Tibial artery (tissue), 4 donors: Measurements from ENCODE around the gene MRPS17.
A peak's percentile ranks its signal among the peaks of the same experiment; 100 is the strongest.

Experiments used
- DNase-seq, 2 donors: peaks; one replicate each; pipeline ENCODE4 v3.0.0-alpha.2; 2019
- H3K27ac ChIP-seq, 2 donors: fragments of 200-600 bp; sonication (generic) in 1 of 2; 1 replicate in 1 of 2; 2 replicates in 1 of 2; pipeline ENCODE4 v1.5.1; 2018 to 2019; ENCODE audit warnings: mild to moderate bottlenecking in 1 of 2
- H3K27me3 ChIP-seq, 2 donors: fragments of 200-600 bp; sonication (generic) in 1 of 2; one replicate each; pipeline versions ENCODE4 v1.5.1 to v1.6.0; 2016 to 2019
- H3K36me3 ChIP-seq, 3 donors: fragments of 200-600 bp; sonication (generic) in 2 of 3; one replicate each; pipeline ENCODE4 v1.5.1; 2016 to 2019; ENCODE audit warnings: mild to moderate bottlenecking in 2 of 3
- H3K4me1 ChIP-seq, 4 donors: fragments of 200-600 bp; sonication (generic) in 2 of 4; 1 replicate in 3 of 4; 2 replicates in 1 of 4; pipeline ENCODE4 v1.5.1; 2016 to 2019
- H3K4me3 ChIP-seq, 2 donors: fragments of 200-600 bp; sonication (generic) in 1 of 2; 1 replicate in 1 of 2; 2 replicates in 1 of 2; pipeline ENCODE4 v1.5.1; 2018 to 2019; ENCODE audit warnings: mild to moderate bottlenecking in 2 of 2
- H3K9me3 ChIP-seq, 3 donors: fragments of 200-600 bp; sonication (generic) in 1 of 3; one replicate each; pipeline ENCODE4 v1.5.1; 2016 to 2019
- intact Hi-C: fragments of 100-400 bp; cut with DNase I; formaldehyde crosslinking; loops from one replicate; pipeline ENCODE4 v1.15.0; 2023; ENCODE audit warnings: low total_unique reads
- TF ChIP-seq, protein P1 (sequence below), 2 experiments: fragments of 200-600 bp in 1 of 2; fragments of 450-650 bp in 1 of 2; IDR thresholded peaks; one replicate each; pipeline ENCODE4 v1.5.1; 2017 to 2019; ENCODE audit warnings: antibody characterized with exemption in 2 of 2, mild to moderate bottlenecking in 1 of 2, moderate library complexity in 1 of 2

MRPS17 gene

DNA sequence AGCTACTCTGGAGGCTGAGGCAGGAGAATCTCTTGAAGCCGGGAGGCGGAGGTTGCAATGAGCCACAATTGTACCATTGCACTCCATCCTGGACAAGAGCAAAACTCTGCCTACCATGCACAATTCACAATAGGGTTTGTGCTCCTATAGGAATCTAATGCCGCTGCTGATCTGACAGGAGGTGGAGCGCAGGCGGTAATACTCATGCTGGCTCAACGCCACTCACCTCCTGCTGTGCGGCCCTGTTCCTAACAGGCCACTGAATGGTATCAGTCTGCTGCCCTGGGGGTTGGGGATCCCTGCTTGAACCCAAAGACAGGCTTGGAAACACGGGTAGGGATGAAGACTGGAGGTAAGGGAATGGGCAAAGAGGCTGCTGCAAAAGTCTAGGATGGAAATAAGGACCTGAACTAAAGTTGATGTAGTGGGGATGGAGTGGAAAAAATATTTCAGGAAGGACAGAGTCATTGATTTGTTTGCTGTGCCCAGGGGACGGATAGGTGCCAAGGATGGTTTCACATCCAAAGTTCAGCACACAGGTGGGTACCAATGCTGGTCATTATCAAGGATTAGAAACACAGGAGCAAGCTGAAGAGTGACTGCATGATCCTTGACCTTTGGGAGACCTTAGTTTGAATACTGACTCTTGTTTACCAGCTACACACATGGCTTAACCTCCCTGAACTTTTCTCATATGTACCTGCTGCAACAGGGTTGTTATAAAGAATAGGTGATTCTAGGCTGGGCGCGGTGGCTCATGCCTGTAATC is 2.2 kb downstream of the MRPS17 start:
- Histone ChIP-seq H3K36me3 (peaks cover 0 to 23% (median 17%) of the 10 kb centered on the region in 3 donors), H3K27me3 (no peaks in the 10 kb centered on the region), H3K27ac (no peak overlapping the region), H3K4me1 (peaks cover 0 to 10% (median 7%) of the 10 kb centered on the region in 4 donors), H3K9me3 (no peaks in the 10 kb centered on the region), H3K4me3 (no peak overlapping the region)
- TF ChIP-seq, protein P1, sequence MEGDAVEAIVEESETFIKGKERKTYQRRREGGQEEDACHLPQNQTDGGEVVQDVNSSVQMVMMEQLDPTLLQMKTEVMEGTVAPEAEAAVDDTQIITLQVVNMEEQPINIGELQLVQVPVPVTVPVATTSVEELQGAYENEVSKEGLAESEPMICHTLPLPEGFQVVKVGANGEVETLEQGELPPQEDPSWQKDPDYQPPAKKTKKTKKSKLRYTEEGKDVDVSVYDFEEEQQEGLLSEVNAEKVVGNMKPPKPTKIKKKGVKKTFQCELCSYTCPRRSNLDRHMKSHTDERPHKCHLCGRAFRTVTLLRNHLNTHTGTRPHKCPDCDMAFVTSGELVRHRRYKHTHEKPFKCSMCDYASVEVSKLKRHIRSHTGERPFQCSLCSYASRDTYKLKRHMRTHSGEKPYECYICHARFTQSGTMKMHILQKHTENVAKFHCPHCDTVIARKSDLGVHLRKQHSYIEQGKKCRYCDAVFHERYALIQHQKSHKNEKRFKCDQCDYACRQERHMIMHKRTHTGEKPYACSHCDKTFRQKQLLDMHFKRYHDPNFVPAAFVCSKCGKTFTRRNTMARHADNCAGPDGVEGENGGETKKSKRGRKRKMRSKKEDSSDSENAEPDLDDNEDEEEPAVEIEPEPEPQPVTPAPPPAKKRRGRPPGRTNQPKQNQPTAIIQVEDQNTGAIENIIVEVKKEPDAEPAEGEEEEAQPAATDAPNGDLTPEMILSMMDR (IDR thresholded peaks at IDR 0.05) = no peak
- intact Hi-C loops = no loop called here
- DNase-seq = no peak

DNA sequence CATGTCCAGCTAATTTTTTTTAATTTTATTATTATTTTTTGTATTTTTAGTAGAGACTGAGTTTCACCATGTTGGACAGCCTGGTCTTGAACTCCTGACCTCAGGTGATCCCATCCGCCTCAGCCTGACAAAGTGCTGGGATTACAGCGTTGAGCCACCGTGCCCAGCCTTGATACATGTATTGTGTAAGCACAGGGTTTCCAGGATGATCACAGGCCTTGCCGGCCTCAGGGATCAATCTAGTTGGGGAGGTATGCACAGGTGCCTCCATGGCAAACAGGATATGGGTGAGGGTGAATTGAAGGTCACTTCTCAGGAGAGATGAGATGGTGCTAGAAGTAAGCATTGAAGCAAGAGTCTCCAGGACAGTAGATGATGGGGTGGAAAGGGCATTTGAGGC is 5.5 kb downstream of the MRPS17 start:
- H3K4me1 ChIP-seq = peaks cover 0 to 9% (median 6%) of the 10 kb centered on the region in 4 donors
- no peaks in the 10 kb centered on the region for H3K9me3 ChIP-seq
- intact Hi-C loops = no loop called here
- peaks cover 0 to 23% (median 17%) of the 10 kb centered on the region in 3 donors for H3K36me3 ChIP-seq
- no peak overlapping the region for H3K27ac ChIP-seq
- TF ChIP-seq, protein P1 (IDR thresholded peaks at IDR 0.05) = no peak
- DNase-seq = no peak
- no peak overlapping the region for H3K4me3 ChIP-seq
- no peaks in the 10 kb centered on the region for H3K27me3 ChIP-seq

DNA sequence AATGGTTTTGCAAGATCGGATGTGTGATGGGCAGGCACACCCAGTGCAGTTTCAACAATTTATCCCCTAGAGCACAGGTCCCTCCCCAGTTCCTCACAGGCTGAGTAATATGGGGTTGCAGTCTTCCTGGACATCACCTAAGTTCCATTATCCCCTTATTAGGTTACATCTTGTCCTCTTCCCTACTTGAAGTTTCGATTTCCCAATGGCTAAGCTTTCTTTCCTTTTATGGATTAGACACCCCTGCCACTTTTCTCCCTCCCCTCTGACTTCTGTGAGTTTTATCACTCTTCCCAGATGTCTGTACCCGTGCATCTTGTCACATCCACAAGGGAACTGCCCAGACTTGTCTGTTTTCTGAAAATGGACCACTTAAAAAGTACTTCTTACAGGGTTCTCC is 10.3 kb downstream of the MRPS17 start:
- H3K27ac ChIP-seq = no peak overlapping the region
- peaks cover 0 to 29% (median 15%) of the 10 kb centered on the region in 4 donors for H3K4me1 ChIP-seq
- no peak overlapping the region for H3K4me3 ChIP-seq
- H3K9me3 ChIP-seq = no peaks in the 10 kb centered on the region
- intact Hi-C loops = loop anchor here (10.0 kb wide), 1 partner anchor 77 kb away; the partner anchor contains the start of gene ZNF713
- no peaks in the 10 kb centered on the region for H3K27me3 ChIP-seq
- peaks cover 0 to 3% (median 0%) of the 10 kb centered on the region in 3 donors for H3K36me3 ChIP-seq
- TF ChIP-seq, protein P1 (IDR thresholded peaks at IDR 0.05) = no peak
- no peak for DNase-seq

DNA sequence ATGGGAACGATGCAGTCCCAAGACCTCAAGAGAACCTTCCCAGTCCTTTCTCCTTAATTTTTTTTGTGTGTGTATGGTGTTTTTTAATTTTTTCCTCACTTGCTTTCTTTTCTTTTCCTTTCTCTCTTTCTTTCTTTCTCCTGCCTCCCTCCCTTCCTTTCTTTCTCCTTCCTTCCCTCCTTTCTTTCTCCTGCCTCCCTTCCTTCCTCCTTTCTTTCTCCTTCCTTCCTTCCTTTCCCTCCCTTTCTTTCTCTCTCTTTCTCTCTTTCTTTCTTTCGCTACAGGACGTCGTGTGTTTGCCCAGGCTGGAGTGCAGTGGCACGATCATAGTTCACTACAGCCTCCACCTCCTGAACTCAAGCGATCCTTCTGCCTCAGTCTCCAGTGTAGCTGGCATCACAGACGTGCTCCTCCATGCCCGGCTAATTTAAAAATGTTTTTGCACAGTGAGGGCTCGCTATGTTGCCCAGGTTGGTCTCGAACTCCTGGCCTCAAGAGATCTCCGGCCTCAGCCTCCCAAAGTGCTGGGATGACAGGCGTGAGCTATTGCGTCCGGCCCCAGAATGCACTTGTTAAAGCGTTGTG is 12.0 kb downstream of the MRPS17 start:
- H3K4me3 ChIP-seq = peak overlapping the region; percentile 72 to 88
- intact Hi-C loops = loop anchor here (10.0 kb wide), 1 partner anchor 79 kb away; the partner anchor contains the start of gene ZNF713
- peaks cover 0 to 29% (median 16%) of the 10 kb centered on the region in 4 donors for H3K4me1 ChIP-seq
- H3K27ac ChIP-seq = peak overlapping the region; percentile 94 to 97
- no peak for DNase-seq
- TF ChIP-seq, protein P1 (IDR thresholded peaks at IDR 0.05) = no peak
- no peaks in the 10 kb centered on the region for H3K9me3 ChIP-seq
- H3K36me3 ChIP-seq = peaks cover 0 to 12% (median 0%) of the 10 kb centered on the region in 3 donors
- H3K27me3 ChIP-seq = no peaks in the 10 kb centered on the region

DNA sequence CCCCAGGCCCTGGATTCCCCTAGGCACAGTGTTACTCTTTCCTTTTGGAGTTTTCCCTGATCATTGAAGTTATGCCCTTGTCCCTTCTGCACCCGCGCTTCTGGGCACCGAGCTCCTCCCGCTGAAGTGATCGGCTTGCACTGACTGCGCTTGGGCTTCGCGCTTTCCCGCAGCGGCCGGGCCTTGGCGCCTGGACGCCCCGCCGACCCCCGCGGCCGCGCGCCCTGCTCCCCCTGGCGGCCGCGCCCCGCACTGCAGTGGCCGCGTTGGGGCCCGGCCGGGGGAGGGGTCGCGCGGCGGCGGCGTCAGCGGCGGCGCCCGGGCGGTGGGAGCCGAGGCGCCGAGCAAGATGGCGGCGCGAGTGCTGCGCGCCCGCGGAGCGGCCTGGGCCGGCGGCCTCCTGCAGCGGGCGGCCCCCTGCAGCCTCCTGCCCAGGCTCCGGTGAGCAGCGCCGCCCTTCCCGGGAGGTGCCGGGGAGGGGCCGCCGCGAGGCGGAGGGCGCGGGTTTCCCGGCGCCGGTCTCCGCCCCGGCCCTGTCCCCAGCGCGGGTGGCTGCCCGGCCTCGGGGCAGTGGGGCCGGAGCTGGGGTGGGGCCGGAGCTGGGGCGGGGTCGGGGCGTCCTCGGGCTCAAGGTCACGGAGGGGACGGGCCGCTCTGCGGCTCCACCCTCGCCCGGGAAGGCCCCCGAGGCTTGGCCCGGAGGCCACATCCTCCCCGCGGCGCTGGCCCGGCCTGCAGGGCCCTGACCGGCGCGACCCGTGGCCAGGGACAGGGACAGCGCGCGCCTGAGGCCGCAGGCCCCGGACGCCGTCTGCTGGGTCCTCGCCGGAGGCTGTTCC is 12.8 kb downstream of the MRPS17 start, which contains the start of gene NIPSNAP2:
TSS of gene NIPSNAP2 (plus strand) at position 325 of the 839 bp plus-strand sequence. CDS start at position 350, 25 bp downstream.
- H3K27me3 ChIP-seq = no peaks in the 10 kb centered on the region
- intact Hi-C loops = loop anchor here (10.0 kb wide), 1 partner anchor 80 kb away; the partner anchor contains the start of gene ZNF713
- peak within 1 kb of the TSS; percentile 94 to 97 for H3K27ac ChIP-seq
- DNase-seq = peak; percentile 51 to 83
- peak within 1 kb of the TSS; percentile 72 to 88 for H3K4me3 ChIP-seq
- no peaks in the 10 kb centered on the region for H3K9me3 ChIP-seq
- TF ChIP-seq, protein P1 (IDR thresholded peaks at IDR 0.05) = peak; percentile 21 to 93
- H3K4me1 ChIP-seq = peaks cover 0 to 29% (median 16%) of the 10 kb centered on the region in 4 donors
- peaks cover 0 to 20% (median 0%) of the 10 kb centered on the region in 3 donors for H3K36me3 ChIP-seq
